T-helper 2 cell treated with Interferon-gamma antibody and Interleukin-4, amounts not matched to agents 5 μg/mL and 100 μg/mL, for 36 hours (primary cell): ENCODE results near the gene SORBS2.

Experiments used
- DNase-seq: peaks from one replicate; pipeline ENCODE4 v3.0.0; 2021; ENCODE audit warnings: low spot score
- H3K27ac Mint-ChIP-seq: one replicate; pipeline ENCODE4 v1.8.0; 2021; ENCODE audit warnings: mild to moderate bottlenecking, mixed read lengths
- H3K27me3 Mint-ChIP-seq: one replicate; pipeline ENCODE4 v1.8.0; 2021; ENCODE audit warnings: low read depth, mixed read lengths
- H3K36me3 Mint-ChIP-seq: one replicate; pipeline ENCODE4 v1.8.0; 2021; ENCODE audit warnings: low read depth, mixed read lengths
- H3K4me1 Mint-ChIP-seq: one replicate; pipeline ENCODE4 v1.8.0; 2021; ENCODE audit warnings: low read depth, mixed read lengths
- H3K4me3 Mint-ChIP-seq: one replicate; pipeline ENCODE4 v1.8.0; 2022; ENCODE audit warnings: mild to moderate bottlenecking, moderate library complexity, mixed read lengths
- H3K9me3 Mint-ChIP-seq: one replicate; pipeline ENCODE4 v1.8.0; 2021; ENCODE audit warnings: mixed read lengths

Gene SORBS2

DNA sequence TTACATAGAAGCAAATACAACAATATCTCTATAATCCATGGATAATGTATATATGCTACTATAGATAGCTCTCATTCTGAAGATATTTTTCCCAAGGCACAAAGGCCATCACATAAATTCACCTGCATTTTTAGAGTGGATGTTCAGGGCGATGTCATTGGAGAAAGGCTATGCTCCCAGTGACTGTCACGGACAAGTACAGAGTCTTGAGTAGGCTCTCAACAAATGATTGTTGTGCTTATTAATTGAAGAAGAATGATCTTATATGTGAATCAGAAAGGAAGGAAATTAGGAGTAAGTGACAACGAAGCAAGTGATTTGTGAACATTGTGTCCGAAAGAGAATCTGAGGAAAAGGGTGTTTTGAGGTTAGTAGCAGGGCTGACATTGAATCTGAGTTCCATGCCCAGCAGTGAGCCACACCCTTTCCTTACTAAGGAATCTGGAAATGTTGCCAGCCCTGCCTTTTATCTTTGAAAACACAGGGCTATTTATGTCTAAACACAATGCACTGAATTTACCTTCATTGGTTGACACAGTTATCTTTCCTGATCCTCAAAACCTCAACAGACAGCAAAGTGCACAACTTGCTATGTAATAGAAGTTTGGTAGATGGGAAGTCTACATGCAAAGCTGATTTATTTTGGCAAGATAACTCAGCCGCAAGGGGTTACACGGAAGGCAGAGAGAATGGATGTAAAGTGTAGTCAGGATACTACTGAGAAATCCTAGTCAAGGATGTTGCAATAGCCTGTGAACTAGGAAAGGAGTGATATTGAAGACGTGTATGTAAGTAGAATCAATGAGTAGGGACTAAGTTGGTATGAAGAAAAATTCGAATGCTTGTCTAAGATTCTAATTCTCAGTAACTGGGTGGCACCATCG lies 50.4 kb downstream of the SORBS2 start:
- Mint-ChIP-seq H3K27me3 (no peaks in the 10 kb centered on the region), H3K4me3 (no peak overlapping the region), H3K4me1 (no peaks in the 10 kb centered on the region), H3K9me3 (no peaks in the 10 kb centered on the region), H3K36me3 (no peaks in the 10 kb centered on the region), H3K27ac (no peak overlapping the region)
- no peak for DNase-seq

DNA sequence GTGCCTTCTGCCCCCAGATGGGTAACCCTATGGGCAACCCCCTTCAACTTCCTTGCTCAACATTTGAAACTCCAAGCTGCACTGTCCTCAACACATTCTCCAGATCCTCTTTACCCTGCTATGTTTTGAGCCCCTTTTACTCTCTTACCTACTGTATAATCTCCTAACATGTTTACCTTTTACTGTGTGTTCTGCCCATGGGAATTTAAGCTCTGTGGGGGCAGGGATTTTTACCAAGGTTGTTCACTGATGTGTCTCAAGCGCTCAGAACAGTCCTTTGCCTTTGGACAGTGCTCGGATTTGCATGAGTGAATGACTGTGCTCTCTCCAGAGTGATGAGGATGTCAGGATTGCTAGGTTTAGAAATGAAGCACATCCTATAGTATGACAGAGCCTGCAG lies 53.2 kb downstream of the SORBS2 start:
- no peak overlapping the region for H3K4me3 Mint-ChIP-seq
- no peak for DNase-seq
- H3K27ac Mint-ChIP-seq = no peak overlapping the region
- no peaks in the 10 kb centered on the region for H3K27me3 Mint-ChIP-seq
- no peaks in the 10 kb centered on the region for H3K4me1 Mint-ChIP-seq
- H3K9me3 Mint-ChIP-seq = no peaks in the 10 kb centered on the region
- H3K36me3 Mint-ChIP-seq = no peaks in the 10 kb centered on the region

DNA sequence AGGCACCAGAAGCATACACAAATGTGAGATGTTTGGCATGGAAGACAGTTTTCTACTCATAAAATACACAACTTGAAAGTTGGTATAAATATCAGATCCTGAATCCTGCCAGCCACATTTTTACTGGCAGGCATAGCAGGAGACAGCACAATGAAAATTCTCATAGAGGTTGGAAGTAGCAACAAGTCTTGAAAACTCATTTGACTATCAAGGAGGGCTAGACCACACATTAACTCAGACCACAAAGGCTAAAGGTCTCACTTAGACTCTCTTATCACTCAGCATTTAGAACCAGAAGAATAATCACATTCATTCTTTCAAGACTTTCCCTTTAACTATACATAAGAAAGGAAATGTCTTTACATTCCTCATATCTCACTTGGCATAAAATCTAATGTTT lies 56.5 kb downstream of the SORBS2 start:
- H3K4me1 Mint-ChIP-seq = no peaks in the 10 kb centered on the region
- no peak overlapping the region for H3K4me3 Mint-ChIP-seq
- H3K27ac Mint-ChIP-seq = no peak overlapping the region
- no peak for DNase-seq
- H3K9me3 Mint-ChIP-seq = no peaks in the 10 kb centered on the region
- H3K27me3 Mint-ChIP-seq = no peaks in the 10 kb centered on the region
- H3K36me3 Mint-ChIP-seq = no peaks in the 10 kb centered on the region

DNA sequence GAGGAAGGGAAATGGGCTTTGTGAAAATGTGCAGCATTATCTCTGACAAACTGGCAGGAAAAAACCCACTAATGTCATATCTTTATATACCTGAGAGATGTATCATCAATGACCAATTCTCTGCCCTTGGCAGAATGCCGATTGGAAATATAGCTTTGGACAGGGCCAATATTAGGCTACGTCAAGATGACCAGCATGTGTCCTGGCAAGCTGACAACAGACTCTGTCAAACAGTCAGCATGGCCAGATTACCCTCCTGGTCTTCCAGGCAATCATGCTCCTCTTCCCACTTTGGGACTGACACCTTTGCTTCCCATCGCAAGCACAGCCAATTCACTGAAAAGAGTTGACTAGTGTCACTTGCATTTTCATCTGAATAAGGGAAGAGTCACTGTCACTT lies 57.0 kb downstream of the SORBS2 start:
- no peaks in the 10 kb centered on the region for H3K36me3 Mint-ChIP-seq
- H3K27me3 Mint-ChIP-seq = no peaks in the 10 kb centered on the region
- H3K9me3 Mint-ChIP-seq = no peaks in the 10 kb centered on the region

DNA sequence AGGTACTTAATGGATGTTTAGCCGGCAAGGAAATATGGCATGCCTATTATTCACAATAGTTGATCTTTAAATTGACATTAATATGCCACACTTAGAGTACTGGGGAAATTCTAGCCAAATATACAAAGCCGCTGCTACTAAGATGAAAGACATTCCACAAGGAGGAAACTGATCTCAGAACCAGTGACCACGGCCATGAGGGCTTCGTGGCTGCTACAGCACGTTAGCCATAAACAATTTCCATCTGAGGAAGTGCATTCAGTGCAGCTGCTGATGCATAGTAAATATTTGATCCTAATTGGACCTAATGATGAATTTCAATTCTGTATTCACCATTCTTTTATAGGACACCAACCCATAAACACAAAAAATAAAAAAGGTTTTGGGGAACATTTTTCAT lies 59.1 kb downstream of the SORBS2 start:
- no peak for DNase-seq
- Mint-ChIP-seq H3K27ac (no peak overlapping the region), H3K4me1 (no peaks in the 10 kb centered on the region), H3K27me3 (no peaks in the 10 kb centered on the region), H3K36me3 (no peaks in the 10 kb centered on the region), H3K9me3 (no peaks in the 10 kb centered on the region), H3K4me3 (no peak overlapping the region)

More for the DNA sequence above, 57.0 kb downstream of the SORBS2 start:
- DNase-seq = no peak
- Mint-ChIP-seq H3K4me3 (no peak overlapping the region), H3K4me1 (no peaks in the 10 kb centered on the region), H3K27ac (no peak overlapping the region)

DNA sequence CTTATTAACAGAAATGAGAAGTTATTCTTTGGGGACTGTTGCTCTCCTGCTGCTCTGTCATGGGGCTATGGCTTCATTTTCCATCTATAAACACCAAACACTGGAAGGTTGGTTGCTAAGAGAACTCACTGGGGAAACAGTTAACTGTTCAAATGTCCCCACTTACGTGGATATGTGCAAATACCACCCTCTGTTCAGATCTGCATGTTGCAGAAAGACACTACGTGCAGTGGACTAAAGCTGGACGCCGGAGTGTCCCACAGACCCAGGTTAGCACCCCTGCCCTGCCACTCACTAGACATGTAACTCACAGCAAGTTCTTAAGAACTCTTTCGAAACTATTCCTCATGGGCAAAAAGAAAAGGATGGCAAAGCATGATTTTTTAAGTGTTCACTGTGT lies 62.1 kb downstream of the SORBS2 start:
- H3K4me3 Mint-ChIP-seq = no peak overlapping the region
- no peaks in the 10 kb centered on the region for H3K36me3 Mint-ChIP-seq
- no peak overlapping the region for H3K27ac Mint-ChIP-seq
- DNase-seq = no peak
- H3K4me1 Mint-ChIP-seq = no peaks in the 10 kb centered on the region
- H3K9me3 Mint-ChIP-seq = no peaks in the 10 kb centered on the region
- no peaks in the 10 kb centered on the region for H3K27me3 Mint-ChIP-seq

DNA sequence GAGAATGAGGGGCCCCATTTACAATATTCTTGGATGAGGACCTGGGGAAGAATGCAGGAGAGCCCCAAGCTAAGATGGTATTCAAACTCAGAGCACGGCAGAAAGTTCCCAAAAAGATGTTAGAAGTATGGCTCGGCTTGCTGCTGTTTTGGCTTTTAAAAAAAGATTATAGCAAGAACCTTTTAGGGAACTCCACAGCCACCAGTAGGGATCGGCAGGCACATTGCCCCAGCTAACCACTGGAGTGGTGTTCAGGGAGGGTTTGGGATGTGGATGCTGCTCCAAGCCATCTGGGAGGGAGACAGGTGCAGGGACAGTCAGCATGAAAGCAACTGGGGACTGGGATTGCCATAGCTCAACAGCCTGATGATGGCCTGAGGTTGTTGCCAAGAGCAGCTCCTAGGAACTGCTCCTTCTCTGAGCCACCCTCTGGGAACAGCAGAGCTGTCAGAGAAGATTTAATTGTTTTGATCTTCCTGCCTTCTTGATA lies 63.0 kb downstream of the SORBS2 start:
- Mint-ChIP-seq H3K4me1 (no peaks in the 10 kb centered on the region), H3K9me3 (no peaks in the 10 kb centered on the region), H3K4me3 (no peak overlapping the region), H3K27ac (no peak overlapping the region), H3K27me3 (no peaks in the 10 kb centered on the region), H3K36me3 (no peaks in the 10 kb centered on the region)
- DNase-seq = no peak

DNA sequence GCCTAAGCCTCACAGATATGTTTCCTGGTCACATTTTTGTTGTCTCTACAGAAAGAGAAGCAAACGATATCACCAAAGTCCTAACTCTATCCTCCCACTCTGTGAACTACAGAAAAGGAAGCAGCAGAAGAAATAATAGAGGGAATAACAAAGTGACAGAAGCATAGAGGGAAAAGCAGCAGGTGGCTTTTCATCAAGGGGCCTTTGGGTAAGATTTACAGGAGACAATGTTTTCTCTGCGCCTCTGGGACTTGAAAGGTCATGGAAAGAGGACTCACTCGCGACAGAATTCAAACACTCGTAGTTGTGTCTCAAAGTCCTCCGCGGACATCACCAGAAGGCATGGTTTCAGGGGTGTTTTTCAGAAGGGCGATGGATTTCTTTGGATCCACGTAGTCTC lies 66.1 kb downstream of the SORBS2 start:
- Mint-ChIP-seq H3K4me1 (no peaks in the 10 kb centered on the region), H3K27me3 (no peaks in the 10 kb centered on the region), H3K4me3 (no peak overlapping the region), H3K36me3 (no peaks in the 10 kb centered on the region), H3K9me3 (no peaks in the 10 kb centered on the region), H3K27ac (no peak overlapping the region)
- no peak for DNase-seq

DNA sequence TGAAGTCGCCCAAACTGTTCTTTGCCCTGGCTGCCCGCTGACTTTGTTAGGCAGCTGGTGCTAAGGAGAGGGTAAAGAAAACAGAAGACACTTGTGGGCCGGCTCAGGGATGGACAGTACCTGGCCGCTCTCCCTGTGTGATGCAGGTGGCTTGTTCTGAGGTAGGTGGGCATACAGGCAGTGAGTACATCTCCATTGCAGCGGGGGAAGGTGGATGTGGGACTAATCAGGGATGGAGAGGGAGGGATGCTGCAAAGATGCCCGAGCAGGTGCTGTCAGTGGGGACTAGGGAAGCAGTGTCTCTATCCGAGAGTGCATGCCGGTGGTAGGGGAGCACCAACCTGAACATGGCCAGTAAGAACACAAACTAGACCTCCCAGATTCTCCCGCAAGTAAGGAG lies 67.0 kb downstream of the SORBS2 start:
- H3K27me3 Mint-ChIP-seq = no peaks in the 10 kb centered on the region
- no peak overlapping the region for H3K4me3 Mint-ChIP-seq
- H3K9me3 Mint-ChIP-seq = no peaks in the 10 kb centered on the region
- H3K27ac Mint-ChIP-seq = no peak overlapping the region
- H3K4me1 Mint-ChIP-seq = no peaks in the 10 kb centered on the region
- no peaks in the 10 kb centered on the region for H3K36me3 Mint-ChIP-seq
- DNase-seq = no peak

DNA sequence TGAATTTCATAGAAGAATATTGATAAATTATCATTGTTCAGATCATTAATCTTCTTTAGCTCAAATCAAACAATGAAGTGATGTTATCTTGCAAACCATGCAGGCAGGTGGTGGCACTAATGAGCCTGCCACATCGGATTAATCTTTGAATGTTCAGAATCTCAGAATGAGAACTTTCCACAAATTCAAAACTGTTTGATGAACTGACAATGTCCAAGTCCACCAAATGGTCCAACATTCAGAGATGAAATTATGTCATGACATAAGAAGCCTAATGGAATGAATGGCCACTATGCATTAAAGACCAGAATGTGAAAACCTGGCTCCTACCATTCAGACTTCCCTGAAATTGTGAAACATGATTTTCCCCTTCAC lies 67.5 kb downstream of the SORBS2 start:
- no peaks in the 10 kb centered on the region for H3K36me3 Mint-ChIP-seq
- no peaks in the 10 kb centered on the region for H3K27me3 Mint-ChIP-seq
- no peaks in the 10 kb centered on the region for H3K4me1 Mint-ChIP-seq
- no peak overlapping the region for H3K27ac Mint-ChIP-seq
- H3K9me3 Mint-ChIP-seq = no peaks in the 10 kb centered on the region
- H3K4me3 Mint-ChIP-seq = no peak overlapping the region
- DNase-seq = no peak

DNA sequence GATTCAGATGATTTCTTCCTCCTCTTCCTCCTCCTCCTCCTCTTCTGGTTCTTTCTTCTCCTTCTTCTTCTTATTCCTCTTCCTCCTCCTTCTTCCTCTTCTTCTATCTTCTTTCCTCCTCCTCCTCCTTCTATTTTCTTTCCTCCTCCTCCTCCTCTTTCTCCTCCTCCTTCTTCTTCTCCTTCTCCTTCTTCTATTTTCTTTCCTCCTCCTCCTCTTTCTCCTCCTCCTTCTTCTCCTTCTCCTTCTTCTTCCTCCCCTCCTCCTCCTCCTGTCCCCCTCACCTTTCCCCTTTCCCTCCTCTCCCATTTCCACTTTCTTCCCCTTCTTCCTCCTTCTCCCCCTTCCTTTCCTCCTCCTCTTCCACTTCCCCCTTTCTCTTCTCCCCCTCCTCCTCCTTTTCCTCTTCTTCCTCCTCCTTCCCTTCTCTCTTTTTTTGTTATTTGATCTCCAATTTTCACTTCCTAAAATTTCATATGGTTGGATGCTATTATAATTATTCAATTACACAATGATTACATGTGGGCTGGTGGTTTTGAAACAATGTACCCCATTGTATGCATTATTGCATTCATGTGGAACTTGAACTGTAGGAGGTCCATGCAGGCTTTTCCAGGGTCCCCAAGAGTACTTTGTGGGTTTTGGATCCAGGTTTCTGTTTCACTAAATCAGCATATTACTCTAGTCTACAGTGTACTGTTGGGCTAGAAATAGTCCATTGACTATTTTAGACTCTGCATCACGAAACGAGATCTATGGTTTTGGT lies 68.1 kb downstream of the SORBS2 start:
- no peak overlapping the region for H3K4me3 Mint-ChIP-seq
- no peak overlapping the region for H3K27ac Mint-ChIP-seq
- no peaks in the 10 kb centered on the region for H3K9me3 Mint-ChIP-seq
- no peaks in the 10 kb centered on the region for H3K36me3 Mint-ChIP-seq
- no peaks in the 10 kb centered on the region for H3K4me1 Mint-ChIP-seq
- no peak for DNase-seq
- no peaks in the 10 kb centered on the region for H3K27me3 Mint-ChIP-seq

DNA sequence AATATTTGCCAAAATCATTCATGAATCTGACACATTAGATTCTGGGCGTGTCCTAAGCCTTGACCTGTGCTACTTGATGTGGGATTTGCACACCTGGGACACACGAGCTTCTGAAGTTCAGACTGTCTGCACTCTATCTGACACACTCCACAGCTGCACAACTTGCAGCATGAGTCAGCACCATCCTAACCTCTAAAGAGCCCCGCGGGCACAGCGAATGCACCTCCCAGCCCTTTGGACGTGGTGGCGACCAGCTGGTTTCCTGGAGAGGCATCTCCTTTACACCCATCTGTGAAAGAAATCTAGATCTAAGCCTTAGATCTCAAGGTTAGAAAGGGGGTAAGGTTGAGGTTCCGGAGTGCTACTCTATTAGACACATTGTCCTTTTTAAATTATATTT lies 69.2 kb downstream of the SORBS2 start:
- Mint-ChIP-seq H3K27ac (no peak overlapping the region), H3K27me3 (no peaks in the 10 kb centered on the region), H3K4me3 (no peak overlapping the region), H3K36me3 (no peaks in the 10 kb centered on the region), H3K4me1 (no peaks in the 10 kb centered on the region), H3K9me3 (no peaks in the 10 kb centered on the region)
- no peak for DNase-seq

DNA sequence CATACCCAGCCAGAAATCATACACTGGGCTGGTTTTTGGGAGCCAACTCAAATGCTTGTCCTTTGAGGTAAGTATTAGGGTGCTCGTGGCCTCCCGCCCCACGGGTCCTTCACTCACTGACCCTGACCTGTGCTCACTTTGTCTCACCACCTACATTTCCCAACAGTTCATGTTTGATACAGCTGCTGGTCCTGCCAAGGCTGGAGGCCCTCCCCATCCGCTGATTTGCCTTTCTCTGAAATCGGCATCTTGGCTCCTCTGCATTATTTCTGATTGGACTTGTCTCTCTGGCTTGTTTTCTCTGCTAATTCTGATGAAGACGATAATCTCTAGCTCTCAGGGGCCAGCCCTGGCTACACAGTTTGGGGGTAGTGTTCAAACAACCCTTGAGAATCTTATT lies 70.2 kb downstream of the SORBS2 start:
- no peaks in the 10 kb centered on the region for H3K9me3 Mint-ChIP-seq
- H3K27ac Mint-ChIP-seq = no peak overlapping the region
- no peaks in the 10 kb centered on the region for H3K4me1 Mint-ChIP-seq
- H3K36me3 Mint-ChIP-seq = no peaks in the 10 kb centered on the region
- no peaks in the 10 kb centered on the region for H3K27me3 Mint-ChIP-seq
- no peak for DNase-seq
- no peak overlapping the region for H3K4me3 Mint-ChIP-seq

DNA sequence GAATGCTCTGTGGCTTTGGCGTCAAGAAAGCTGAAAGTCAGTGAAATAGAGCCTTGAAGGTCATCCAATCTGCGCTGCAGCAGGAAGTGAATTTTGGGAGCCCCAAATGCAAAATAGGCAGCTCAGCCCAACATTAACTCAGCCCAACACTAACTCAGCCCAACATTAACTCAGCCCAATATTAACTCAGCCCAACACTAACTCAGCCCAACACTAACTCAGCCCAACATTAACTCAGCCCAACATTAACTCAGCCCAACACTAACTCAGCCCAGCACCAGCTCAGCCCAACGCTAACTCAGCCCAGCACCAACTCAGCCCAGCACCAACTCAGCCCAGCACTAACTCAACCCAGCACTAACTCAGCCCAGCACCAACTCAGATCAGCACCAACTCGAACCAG lies 71.5 kb downstream of the SORBS2 start:
- no peak for DNase-seq
- H3K4me1 Mint-ChIP-seq = no peaks in the 10 kb centered on the region

More for the DNA sequence above, 71.5 kb downstream of the SORBS2 start:
- H3K27ac Mint-ChIP-seq = peak overlapping the region; percentile 27
- H3K36me3 Mint-ChIP-seq = no peaks in the 10 kb centered on the region
- no peaks in the 10 kb centered on the region for H3K27me3 Mint-ChIP-seq
- H3K9me3 Mint-ChIP-seq = no peaks in the 10 kb centered on the region
- H3K4me3 Mint-ChIP-seq = no peak overlapping the region
